ENCODE data around the gene KDM5B. TPM values are rescaled to one million over a fixed set of nuclear protein-coding genes. Genes with fewer than 3 reads are reported as not detected.
A peak's percentile ranks its signal among the peaks of the same experiment; 100 is the strongest.

The KDM5B gene
- total RNA-seq, 1 donor, result 124 TPM

GRCh38 chr1:202810193-202810614, 2.0 kb upstream of the KDM5B start:
- H3K4me1 ChIP-seq (ENCODE audit: insufficient read depth, low read length), result peaks cover 21% of the 10 kb centered on the region
- peaks cover 17% of the 10 kb centered on the region for H4K20me1 ChIP-seq (ENCODE audit: insufficient read depth, low read length)
- H2AFZ ChIP-seq (ENCODE audit: low read length), result peak overlapping the region; percentile 98
- H3K4me2 ChIP-seq (ENCODE audit: insufficient read depth, low read length), result peak overlapping the region; percentile 98
- H3K27ac ChIP-seq (ENCODE audit: low read depth, low read length), result peak overlapping the region; percentile 67
- H3K79me2 ChIP-seq (ENCODE audit: insufficient read depth, low read length), result peaks cover 31% of the 10 kb centered on the region
- no peaks in the 10 kb centered on the region for H3K9me3 ChIP-seq (ENCODE audit: low read depth, low read length)
- no peaks in the 10 kb centered on the region for H3K36me3 ChIP-seq (ENCODE audit: insufficient read depth, low read length)
- H3K27me3 ChIP-seq (ENCODE audit: insufficient read depth, low read length), result peaks cover 4% of the 10 kb centered on the region
- H3K4me3 ChIP-seq (ENCODE audit: insufficient read depth, low read length), result peak overlapping the region; percentile 91
- TF ChIP-seq, protein P1, sequence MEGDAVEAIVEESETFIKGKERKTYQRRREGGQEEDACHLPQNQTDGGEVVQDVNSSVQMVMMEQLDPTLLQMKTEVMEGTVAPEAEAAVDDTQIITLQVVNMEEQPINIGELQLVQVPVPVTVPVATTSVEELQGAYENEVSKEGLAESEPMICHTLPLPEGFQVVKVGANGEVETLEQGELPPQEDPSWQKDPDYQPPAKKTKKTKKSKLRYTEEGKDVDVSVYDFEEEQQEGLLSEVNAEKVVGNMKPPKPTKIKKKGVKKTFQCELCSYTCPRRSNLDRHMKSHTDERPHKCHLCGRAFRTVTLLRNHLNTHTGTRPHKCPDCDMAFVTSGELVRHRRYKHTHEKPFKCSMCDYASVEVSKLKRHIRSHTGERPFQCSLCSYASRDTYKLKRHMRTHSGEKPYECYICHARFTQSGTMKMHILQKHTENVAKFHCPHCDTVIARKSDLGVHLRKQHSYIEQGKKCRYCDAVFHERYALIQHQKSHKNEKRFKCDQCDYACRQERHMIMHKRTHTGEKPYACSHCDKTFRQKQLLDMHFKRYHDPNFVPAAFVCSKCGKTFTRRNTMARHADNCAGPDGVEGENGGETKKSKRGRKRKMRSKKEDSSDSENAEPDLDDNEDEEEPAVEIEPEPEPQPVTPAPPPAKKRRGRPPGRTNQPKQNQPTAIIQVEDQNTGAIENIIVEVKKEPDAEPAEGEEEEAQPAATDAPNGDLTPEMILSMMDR (IDR thresholded peaks at IDR 0.05; ENCODE audit: extremely low read depth, low read depth, low read length), result no peak
- DNase-seq (ENCODE audit: insufficient read length, low spot score, missing footprints), result no peak

- H2AFZ ChIP-seq (ENCODE audit: low read length), result no peak overlapping the region
- no peaks in the 10 kb centered on the region for H3K27me3 ChIP-seq (ENCODE audit: insufficient read depth, low read length)
- no peak for DNase-seq (ENCODE audit: insufficient read length, low spot score, missing footprints)
- TF ChIP-seq, protein P1 (IDR thresholded peaks at IDR 0.05; ENCODE audit: extremely low read depth, low read depth, low read length), result no peak
- no peak overlapping the region for H3K4me3 ChIP-seq (ENCODE audit: insufficient read depth, low read length)
- peaks cover 25% of the 10 kb centered on the region for H3K4me1 ChIP-seq (ENCODE audit: insufficient read depth, low read length)
- H4K20me1 ChIP-seq (ENCODE audit: insufficient read depth, low read length), result peaks cover 17% of the 10 kb centered on the region
- no peaks in the 10 kb centered on the region for H3K36me3 ChIP-seq (ENCODE audit: insufficient read depth, low read length)
- peak overlapping the region; percentile 98 for H3K4me2 ChIP-seq (ENCODE audit: insufficient read depth, low read length)
- peaks cover 36% of the 10 kb centered on the region for H3K79me2 ChIP-seq (ENCODE audit: insufficient read depth, low read length)
- no peak overlapping the region for H3K27ac ChIP-seq (ENCODE audit: low read depth, low read length)
- H3K9me3 ChIP-seq (ENCODE audit: low read depth, low read length), result no peaks in the 10 kb centered on the region
These were observed 1.5 kb upstream of the KDM5B start for GRCh38 chr1:202809597-202810159.

DNA sequence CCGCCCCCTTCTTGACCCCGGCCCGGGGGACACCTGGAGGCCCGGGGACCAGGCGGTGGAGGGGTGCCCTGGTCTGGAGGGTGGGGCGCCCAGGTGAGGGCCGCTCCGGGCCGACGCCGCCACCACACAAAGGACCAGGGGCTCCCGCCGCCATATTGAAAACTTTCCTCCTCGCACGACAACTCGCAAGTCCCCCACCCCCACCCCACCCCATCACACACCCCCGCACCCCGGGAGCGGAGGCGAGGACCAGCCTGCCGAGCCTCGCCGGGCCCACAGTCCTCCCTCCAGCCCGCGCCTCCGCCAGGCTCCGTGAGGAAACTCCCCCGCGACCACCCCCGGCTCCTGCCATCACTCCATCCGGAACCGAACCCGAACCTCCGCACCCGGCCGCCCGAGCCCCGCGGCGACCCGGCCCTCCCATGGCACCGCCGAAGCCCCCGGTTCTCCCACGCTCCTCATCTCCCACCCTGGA, 733 bp downstream of the KDM5B start:
- Histone ChIP-seq H3K27me3 (ENCODE audit: insufficient read depth, low read length) (no peaks in the 10 kb centered on the region), H3K79me2 (ENCODE audit: insufficient read depth, low read length) (peaks cover 58% of the 10 kb centered on the region), H4K20me1 (ENCODE audit: insufficient read depth, low read length) (peaks cover 36% of the 10 kb centered on the region), H3K9me3 (ENCODE audit: low read depth, low read length) (no peaks in the 10 kb centered on the region), H3K4me2 (ENCODE audit: insufficient read depth, low read length) (peak overlapping the region; percentile 89), H2AFZ (ENCODE audit: low read length) (peak overlapping the region; percentile 62), H3K4me3 (ENCODE audit: insufficient read depth, low read length) (peak overlapping the region; percentile 92), H3K27ac (ENCODE audit: low read depth, low read length) (peak overlapping the region; percentile 71), H3K4me1 (ENCODE audit: insufficient read depth, low read length) (peaks cover 38% of the 10 kb centered on the region), H3K36me3 (ENCODE audit: insufficient read depth, low read length) (no peaks in the 10 kb centered on the region)
- DNase-seq (ENCODE audit: insufficient read length, low spot score, missing footprints), result peak; percentile 95
- TF ChIP-seq, protein P1 (IDR thresholded peaks at IDR 0.05; ENCODE audit: extremely low read depth, low read depth, low read length), result no peak

DNA sequence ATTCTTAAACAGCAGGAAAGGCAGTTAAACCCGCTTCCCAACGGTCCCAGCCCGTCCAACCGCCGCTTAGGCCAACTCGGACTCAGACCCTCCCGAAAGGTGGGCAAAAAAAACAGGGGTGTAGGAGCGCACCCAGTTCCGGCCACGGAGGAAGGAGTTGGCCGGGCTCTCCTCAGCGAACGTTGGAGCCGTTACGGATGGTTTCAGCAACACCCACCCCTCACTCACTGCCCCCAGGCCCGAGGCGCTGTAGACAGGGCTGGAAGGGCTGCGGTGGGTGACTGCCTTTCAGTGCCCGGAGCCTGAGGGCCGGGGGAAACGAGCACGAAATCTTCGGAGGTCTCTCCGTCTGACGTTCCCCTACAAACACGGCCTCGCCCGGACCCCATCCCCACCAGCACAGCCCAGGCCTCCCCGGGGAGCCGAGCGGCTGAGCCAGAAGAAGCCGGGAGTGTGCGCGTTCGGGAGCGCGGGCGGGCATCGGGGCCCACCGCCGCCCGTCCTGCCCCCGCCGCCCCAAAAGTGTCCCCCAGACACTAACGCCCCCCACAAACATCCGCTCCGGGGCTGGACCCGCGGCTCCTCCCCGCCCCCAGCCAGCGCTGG, 1.3 kb downstream of the KDM5B start:
- peak overlapping the region; percentile 89 for H3K4me2 ChIP-seq (ENCODE audit: insufficient read depth, low read length)
- H2AFZ ChIP-seq (ENCODE audit: low read length), result peak overlapping the region; percentile 56
- no peaks in the 10 kb centered on the region for H3K9me3 ChIP-seq (ENCODE audit: low read depth, low read length)
- H3K36me3 ChIP-seq (ENCODE audit: insufficient read depth, low read length), result no peaks in the 10 kb centered on the region
- no peaks in the 10 kb centered on the region for H3K27me3 ChIP-seq (ENCODE audit: insufficient read depth, low read length)
- H3K4me1 ChIP-seq (ENCODE audit: insufficient read depth, low read length), result peaks cover 36% of the 10 kb centered on the region
- H3K4me3 ChIP-seq (ENCODE audit: insufficient read depth, low read length), result peak overlapping the region; percentile 92
- peak; percentile 82 for DNase-seq (ENCODE audit: insufficient read length, low spot score, missing footprints)
- H3K79me2 ChIP-seq (ENCODE audit: insufficient read depth, low read length), result peaks cover 63% of the 10 kb centered on the region
- TF ChIP-seq, protein P1 (IDR thresholded peaks at IDR 0.05; ENCODE audit: extremely low read depth, low read depth, low read length), result no peak
- H3K27ac ChIP-seq (ENCODE audit: low read depth, low read length), result peak overlapping the region; percentile 71
- peaks cover 40% of the 10 kb centered on the region for H4K20me1 ChIP-seq (ENCODE audit: insufficient read depth, low read length)
